Hematopoietic multipotent progenitor cell (in vitro differentiated cells): ENCODE results near the gene RPS8. TPM values are rescaled to one million over a fixed set of nuclear protein-coding genes. Genes with fewer than 3 reads are reported as not detected.
"Not testable (repeated sequence)": the region's sequence is repeated elsewhere in the genome, so short reads cannot be mapped to it uniquely, and the experiment has no call there.

ENCODE experiments used
- DNase-seq, 3 donors: peaks; one replicate each; pipeline ENCODE4 v3.0.0-alpha.2; 2011 to 2015; ENCODE audit warnings: low read depth in 2 of 3, low spot score in 2 of 3
- total RNA-seq: library from RNA; depleted of rRNA; stranded (reverse); fragments of >200 nt; gene quantifications from one replicate; pipeline ENCODE4 v1.2.3, GENCODE V29; 2012

Gene RPS8
- 3,219 TPM for total RNA-seq

GRCh38 chr1:44775078-44775929 lies at the start of gene RPS8:
Gene RPS8 (plus strand): TSS chr1:44775540. CDS start chr1:44775597, 57 bp downstream.
- DNase-seq: peak; percentile 80 to 96 (median 93)

GRCh38 chr1:44730741-44731512 lies 44.4 kb upstream of the RPS8 start, which contains the start of gene RNU5D-1:
Gene RNU5D-1 (minus strand): TSS chr1:44731170.
- peak; percentile 84 to 97 (median 95) for DNase-seq

GRCh38 chr1:44733365-44733764 lies 42.0 kb upstream of the RPS8 start:
- DNase-seq: no peak

- no peak for DNase-seq
These were observed 41.6 kb upstream of the RPS8 start for GRCh38 chr1:44733784-44734183.

- DNase-seq: no peak
These were observed 39.3 kb upstream of the RPS8 start for GRCh38 chr1:44735992-44736391.

GRCh38 chr1:44738953-44739306 lies 36.4 kb upstream of the RPS8 start:
- not testable (repeated sequence) for DNase-seq

- DNase-seq: peak; percentile 86 to 98 (median 96)
These were observed 35.8 kb upstream of the RPS8 start, which contains the start of gene KIF2C for GRCh38 chr1:44739307-44740178. Gene KIF2C (plus strand): TSS chr1:44739837. CDS start chr1:44739933, 96 bp downstream.

GRCh38 chr1:44740179-44740617 lies 35.1 kb upstream of the RPS8 start:
- DNase-seq: no peak

GRCh38 chr1:44743211-44743610 lies 32.1 kb upstream of the RPS8 start:
- DNase-seq: no peak

- no peak for DNase-seq
These were observed 27.5 kb upstream of the RPS8 start for GRCh38 chr1:44747878-44748277.

- DNase-seq: no peak
These were observed 17.9 kb upstream of the RPS8 start for GRCh38 chr1:44757420-44757819.

- no peak for DNase-seq
These were observed 16.3 kb upstream of the RPS8 start for GRCh38 chr1:44759077-44759476.

GRCh38 chr1:44760876-44761275 lies 14.5 kb upstream of the RPS8 start:
- DNase-seq: no peak

GRCh38 chr1:44766421-44766820 lies 8.9 kb upstream of the RPS8 start:
- DNase-seq: not testable (repeated sequence)

GRCh38 chr1:44775930-44776729 lies 790 bp downstream of the RPS8 start:
- peak in 2 of 3 donors; percentile 52 to 60 for DNase-seq

GRCh38 chr1:44776730-44777068 lies 1.4 kb downstream of the RPS8 start:
- no peak for DNase-seq

GRCh38 chr1:44777547-44777946 lies 2.2 kb downstream of the RPS8 start:
- no peak for DNase-seq

- DNase-seq: no peak
These were observed 2.8 kb downstream of the RPS8 start for GRCh38 chr1:44777969-44778635.
